ENCODE results near the gene HDAC6. TPM values are rescaled to one million over a fixed set of nuclear protein-coding genes. Genes with fewer than 3 reads are reported as not detected.

The HDAC6 gene
- total and polyA plus RNA-seq, 10 of the 15 experiments (the other 5 are each of a cell fraction or from before 2014, with no cell fraction given), result 8.3 to 47.0 (median 34.1) TPM

DNA sequence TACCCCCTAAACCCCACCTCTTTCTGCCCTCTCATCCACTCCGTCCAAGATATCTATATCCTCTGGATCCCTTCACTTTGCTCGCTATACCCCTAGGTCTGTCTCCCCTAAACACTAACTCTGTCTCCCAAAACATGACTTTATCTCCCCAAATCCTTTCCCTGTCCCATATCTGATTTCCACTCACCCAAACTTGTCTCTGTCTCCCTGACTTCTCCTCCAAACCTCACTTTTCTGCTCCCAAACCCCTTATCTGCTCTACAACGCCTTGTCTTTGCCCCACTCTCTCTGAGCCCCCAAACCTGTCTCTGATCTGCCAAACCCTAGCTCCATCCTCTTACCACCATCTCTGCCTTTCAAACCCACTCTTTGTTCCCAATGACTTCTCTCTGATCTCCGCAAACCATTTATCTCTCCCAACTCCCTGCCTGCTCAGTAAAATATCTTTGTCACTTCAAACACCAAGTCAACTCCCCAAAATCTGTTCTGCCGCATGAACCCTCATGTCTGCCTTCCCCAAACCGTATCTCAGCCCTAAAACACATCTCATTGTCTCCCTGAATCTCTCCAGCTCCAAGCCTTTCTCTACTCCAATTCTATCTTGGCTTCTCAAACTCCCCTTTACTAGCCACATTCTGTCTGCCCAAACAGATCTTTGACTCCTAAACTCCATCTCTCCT, 14.9 kb upstream of the HDAC6 start (continued):
- TF ChIP-seq, protein P1, sequence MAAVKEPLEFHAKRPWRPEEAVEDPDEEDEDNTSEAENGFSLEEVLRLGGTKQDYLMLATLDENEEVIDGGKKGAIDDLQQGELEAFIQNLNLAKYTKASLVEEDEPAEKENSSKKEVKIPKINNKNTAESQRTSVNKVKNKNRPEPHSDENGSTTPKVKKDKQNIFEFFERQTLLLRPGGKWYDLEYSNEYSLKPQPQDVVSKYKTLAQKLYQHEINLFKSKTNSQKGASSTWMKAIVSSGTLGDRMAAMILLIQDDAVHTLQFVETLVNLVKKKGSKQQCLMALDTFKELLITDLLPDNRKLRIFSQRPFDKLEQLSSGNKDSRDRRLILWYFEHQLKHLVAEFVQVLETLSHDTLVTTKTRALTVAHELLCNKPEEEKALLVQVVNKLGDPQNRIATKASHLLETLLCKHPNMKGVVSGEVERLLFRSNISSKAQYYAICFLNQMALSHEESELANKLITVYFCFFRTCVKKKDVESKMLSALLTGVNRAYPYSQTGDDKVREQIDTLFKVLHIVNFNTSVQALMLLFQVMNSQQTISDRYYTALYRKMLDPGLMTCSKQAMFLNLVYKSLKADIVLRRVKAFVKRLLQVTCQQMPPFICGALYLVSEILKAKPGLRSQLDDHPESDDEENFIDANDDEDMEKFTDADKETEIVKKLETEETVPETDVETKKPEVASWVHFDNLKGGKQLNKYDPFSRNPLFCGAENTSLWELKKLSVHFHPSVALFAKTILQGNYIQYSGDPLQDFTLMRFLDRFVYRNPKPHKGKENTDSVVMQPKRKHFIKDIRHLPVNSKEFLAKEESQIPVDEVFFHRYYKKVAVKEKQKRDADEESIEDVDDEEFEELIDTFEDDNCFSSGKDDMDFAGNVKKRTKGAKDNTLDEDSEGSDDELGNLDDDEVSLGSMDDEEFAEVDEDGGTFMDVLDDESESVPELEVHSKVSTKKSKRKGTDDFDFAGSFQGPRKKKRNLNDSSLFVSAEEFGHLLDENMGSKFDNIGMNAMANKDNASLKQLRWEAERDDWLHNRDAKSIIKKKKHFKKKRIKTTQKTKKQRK (IDR thresholded peaks at IDR 0.05; ENCODE audit: low read depth, low read length), result no peak
- TF ChIP-seq RB1 (IDR thresholded peaks at IDR 0.05; ENCODE audit: borderline replicate concordance) (no peak), ETV6 (conservative IDR thresholded peaks at IDR 0.05 in 1 of 2, IDR thresholded peaks at IDR 0.05 in 1 of 2; ENCODE audit: borderline replicate concordance in 1 of 2, low read depth in 1 of 2) (no peak), RAD51 (IDR thresholded peaks at IDR 0.05) (no peak)
- TF ChIP-seq, protein P2, sequence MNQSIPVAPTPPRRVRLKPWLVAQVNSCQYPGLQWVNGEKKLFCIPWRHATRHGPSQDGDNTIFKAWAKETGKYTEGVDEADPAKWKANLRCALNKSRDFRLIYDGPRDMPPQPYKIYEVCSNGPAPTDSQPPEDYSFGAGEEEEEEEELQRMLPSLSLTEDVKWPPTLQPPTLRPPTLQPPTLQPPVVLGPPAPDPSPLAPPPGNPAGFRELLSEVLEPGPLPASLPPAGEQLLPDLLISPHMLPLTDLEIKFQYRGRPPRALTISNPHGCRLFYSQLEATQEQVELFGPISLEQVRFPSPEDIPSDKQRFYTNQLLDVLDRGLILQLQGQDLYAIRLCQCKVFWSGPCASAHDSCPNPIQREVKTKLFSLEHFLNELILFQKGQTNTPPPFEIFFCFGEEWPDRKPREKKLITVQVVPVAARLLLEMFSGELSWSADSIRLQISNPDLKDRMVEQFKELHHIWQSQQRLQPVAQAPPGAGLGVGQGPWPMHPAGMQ (IDR thresholded peaks at IDR 0.05; ENCODE audit: borderline replicate concordance), result no peak
